IMR-90 (cell line): ENCODE measurements around the gene MARS2. TPM values are rescaled to one million over a fixed set of nuclear protein-coding genes. Genes with fewer than 3 reads are reported as not detected.
"Not testable (repeated sequence)": the region's sequence is repeated elsewhere in the genome, so short reads cannot be mapped to it uniquely, and the experiment has no call there.

Experiments
- ATAC-seq: fragments of 200-7000 bp; cut with Tn5 transposase; 2 replicates; pipeline ENCODE4 v1.9.1; 2020; ENCODE audit warnings: low read depth, mild to moderate bottlenecking, moderate library complexity
- BruUV-seq: library from RNA; stranded (reverse); fragments of 400-500 nt; replicated peaks from 2 replicates; lab custom pipeline; 2021; lab: Mats Ljungman, UMichigan
- CTCF ChIA-PET: fragments of 300-600 bp; formaldehyde crosslinking; extraction: SDS; loops from one replicate; lab custom pipeline; 2021; ENCODE audit warnings: antibody characterized with exemption; lab: Yijun Ruan, JAX
- POLR2A ChIA-PET: fragments of 300-600 bp; sonication (Branson Sonifier 250); formaldehyde crosslinking; loops from one replicate; lab custom pipeline; 2022; ENCODE audit warnings: antibody characterized with exemption; ENCODE audit not compliant: unreplicated experiment; lab: Charles Lee
- DNase-seq: peaks from one replicate; pipeline ENCODE4 v3.0.0; 2013
- H2AFZ ChIP-seq: replicated peaks from 2 replicates; pipeline ENCODE3; 2013; ENCODE audit warnings: low read length, mild to moderate bottlenecking; ENCODE audit not compliant: poor library complexity
- H2AK5ac ChIP-seq: 2 replicates; pipeline ENCODE4 v1.6.1; 2013; ENCODE audit warnings: low read depth, low read length, inconsistent platforms
- H2AK9ac ChIP-seq: replicated peaks from 2 replicates; pipeline ENCODE3; 2013; ENCODE audit warnings: mild to moderate bottlenecking, low read depth, low read length, moderate library complexity; ENCODE audit not compliant: poor library complexity
- H2BK120ac ChIP-seq: 2 replicates; pipeline ENCODE4 v1.6.1; 2013; ENCODE audit warnings: low read depth, low read length, inconsistent platforms
- H2BK15ac ChIP-seq: 3 replicates; pipeline ENCODE4 v1.6.1; 2013; ENCODE audit warnings: low read depth, low read length, inconsistent platforms
- H2BK20ac ChIP-seq: 2 replicates; pipeline ENCODE4 v1.6.1; 2013; ENCODE audit warnings: low read depth, mild to moderate bottlenecking, inconsistent platforms, low read length, moderate library complexity
- H2BK5ac ChIP-seq: 2 replicates; pipeline ENCODE4 v1.6.1; 2013; ENCODE audit warnings: mild to moderate bottlenecking, low read depth, low read length, inconsistent platforms; ENCODE audit not compliant: poor library complexity, severe bottlenecking
- H3K14ac ChIP-seq: replicated peaks from 2 replicates; pipeline ENCODE4 v1.6.1; 2013; ENCODE audit warnings: low read depth, low read length, inconsistent platforms
- H3K18ac ChIP-seq: 2 replicates; pipeline ENCODE4 v1.6.1; 2013; ENCODE audit warnings: low read depth, low read length, control low read depth
- H3K23ac ChIP-seq: 2 replicates; pipeline ENCODE4 v1.6.1; 2013; ENCODE audit warnings: low read depth, low read length, inconsistent platforms
- H3K27ac ChIP-seq: 2 replicates; pipeline ENCODE4 v1.5.1; 2013; ENCODE audit warnings: mild to moderate bottlenecking, control low read depth, low read length; ENCODE audit not compliant: insufficient read depth
- H3K27me3 ChIP-seq: 2 replicates; pipeline ENCODE4 v1.6.1; 2013; ENCODE audit warnings: low read length; ENCODE audit not compliant: control insufficient read depth, insufficient read depth
- H3K36me3 ChIP-seq: 2 replicates; pipeline ENCODE4 v1.6.1; 2013; ENCODE audit warnings: low read length, mixed read lengths; ENCODE audit not compliant: control insufficient read depth, insufficient read depth
- H3K4ac ChIP-seq: 2 replicates; pipeline ENCODE4 v1.6.1; 2013; ENCODE audit warnings: low read depth, low read length, inconsistent platforms
- H3K4me1 ChIP-seq: 2 replicates; pipeline ENCODE4 v1.6.1; 2013; ENCODE audit warnings: low read length, mixed read lengths; ENCODE audit not compliant: control insufficient read depth, insufficient read depth
- H3K4me2 ChIP-seq: 2 replicates; pipeline ENCODE4 v1.6.1; 2013; ENCODE audit warnings: low read depth, mild to moderate bottlenecking, control low read depth, low read length, moderate library complexity
- H3K4me3 ChIP-seq: 2 replicates; pipeline ENCODE4 v1.5.1; 2013; ENCODE audit warnings: low read depth, mild to moderate bottlenecking, control low read depth, low read length, moderate library complexity; ENCODE audit not compliant: insufficient read depth
- H3K56ac ChIP-seq: 2 replicates; pipeline ENCODE4 v1.6.1; 2013; ENCODE audit warnings: low read length, inconsistent platforms; ENCODE audit not compliant: insufficient read depth; ENCODE audit errors: extremely low read depth
- H3K79me1 ChIP-seq, 2 experiments: 2 replicates each; pipeline ENCODE4 v1.6.1; 2013; ENCODE audit warnings: low read length in 2 of 2, inconsistent platforms in 1 of 2, low read depth in 1 of 2
- H3K9ac ChIP-seq: 2 replicates; pipeline ENCODE4 v1.6.1; 2013; ENCODE audit warnings: low read depth, low read length, control low read depth
- H3K9me1 ChIP-seq: 2 replicates; pipeline ENCODE4 v1.6.1; 2013; ENCODE audit warnings: low read length, inconsistent platforms; ENCODE audit not compliant: insufficient read depth
- H3K9me3 ChIP-seq: 2 replicates; pipeline ENCODE4 v1.6.1; 2013; ENCODE audit warnings: low read length; ENCODE audit not compliant: control insufficient read depth, insufficient read depth
- H4K20me1 ChIP-seq: 2 replicates; pipeline ENCODE4 v1.6.1; 2013; ENCODE audit warnings: low read length, inconsistent platforms; ENCODE audit not compliant: insufficient read depth
- H4K5ac ChIP-seq: 2 replicates; pipeline ENCODE4 v1.6.1; 2013; ENCODE audit warnings: mild to moderate bottlenecking, low read depth, low read length, control low read depth
- H4K8ac ChIP-seq, 2 experiments: 2 replicates each; pipeline ENCODE4 v1.6.1; 2013; ENCODE audit warnings: low read depth in 2 of 2, low read length in 2 of 2, control low read depth in 1 of 2, inconsistent platforms in 1 of 2
- H4K91ac ChIP-seq: 2 replicates; pipeline ENCODE4 v1.6.1; 2013; ENCODE audit warnings: low read depth, low read length, inconsistent platforms; ENCODE audit not compliant: insufficient read depth
- WGBS, 2 experiments: methylation state at CpG; one replicate each; pipeline versions ENCODE4 v1.1.5 to v1.1.7; 2013; ENCODE audit warnings: missing lambda C conversion rate in 2 of 2; ENCODE audit not compliant: insufficient read length in 1 of 2; ENCODE audit errors: extremely low coverage in 2 of 2; 5-methylcytosine and 5-hydroxymethylcytosine counted together
- dilution Hi-C: fragments of 300-500 bp; cut with HindIII; formaldehyde crosslinking; loops from one replicate; pipeline ENCODE4 v1.14.3; 2018; ENCODE audit warnings: low sequenced_read_pairs; ENCODE audit not compliant: unreplicated experiment
- in situ Hi-C: fragments of 300-500 bp; cut with MboI; formaldehyde crosslinking; loops from 3 replicates; pipeline ENCODE4 v1.14.3; 2019; ENCODE audit warnings: low sequenced_read_pairs, inconsistent platforms, mixed read lengths
- intact Hi-C: fragments of 100-400 bp; cut with micrococcal nuclease; formaldehyde crosslinking; loops from 2 replicates; pipeline ENCODE4 v1.10.0; 2022
- polyA plus RNA-seq, 3 experiments: library from polyadenylated mRNA; depleted of rRNA; stranded (reverse); fragments of >200 nt; gene quantifications; 2 replicates each; pipeline ENCODE4 v1.2.3, GENCODE V29; 2012; ENCODE audit warnings: low replicate concordance in 1 of 3
- total RNA-seq: library from RNA; depleted of rRNA; stranded (reverse); fragments of >200 nt; gene quantifications from 2 replicates; pipeline ENCODE4 v1.2.3, GENCODE V29; 2012

The MARS2 gene
- total and polyA plus RNA-seq, 2 of the 4 experiments (the other 2 are of a cell fraction), result 3.4 to 3.8 TPM

- H3K36me3 ChIP-seq, DNase-seq, BruUV-seq, H4K91ac ChIP-seq, H2BK5ac ChIP-seq, POLR2A ChIA-PET, CTCF ChIA-PET, H3K79me1 ChIP-seq, in situ Hi-C loops, ATAC-seq, H2AFZ ChIP-seq, H3K4ac ChIP-seq, H3K4me1 ChIP-seq, H3K23ac ChIP-seq, H4K20me1 ChIP-seq, H2AK9ac ChIP-seq, H3K56ac ChIP-seq, H3K4me3 ChIP-seq, H2BK120ac ChIP-seq, H2BK15ac ChIP-seq, H2AK5ac ChIP-seq, H3K9me3 ChIP-seq, H3K9me1 ChIP-seq, H3K27me3 ChIP-seq, dilution Hi-C loops, H4K5ac ChIP-seq, H2BK20ac ChIP-seq, H3K14ac ChIP-seq, H4K8ac ChIP-seq, H3K27ac ChIP-seq, H3K18ac ChIP-seq, intact Hi-C loops, H3K4me2 ChIP-seq, H3K9ac ChIP-seq: not testable (repeated sequence)
- 90% methylated on average over 2 of the region's 32 CpGs; no CpG with 5 or more reads in 1 of the 2 experiments for WGBS, 2 experiments
Observed at GRCh38 chr2:197728555-197729544, 23.7 kb downstream of the MARS2 start.
